GM18499 (cell line): Measurements from ENCODE around the gene TMEM108.

Experiments
- ATAC-seq: cut with Tn5 transposase; IDR thresholded peaks from one replicate; pipeline ENCODE4 v1.9.1; 2021; ENCODE audit warnings: moderate number of reproducible peaks; ENCODE audit not compliant: insufficient read depth, unreplicated experiment

The TMEM108 gene

DNA sequence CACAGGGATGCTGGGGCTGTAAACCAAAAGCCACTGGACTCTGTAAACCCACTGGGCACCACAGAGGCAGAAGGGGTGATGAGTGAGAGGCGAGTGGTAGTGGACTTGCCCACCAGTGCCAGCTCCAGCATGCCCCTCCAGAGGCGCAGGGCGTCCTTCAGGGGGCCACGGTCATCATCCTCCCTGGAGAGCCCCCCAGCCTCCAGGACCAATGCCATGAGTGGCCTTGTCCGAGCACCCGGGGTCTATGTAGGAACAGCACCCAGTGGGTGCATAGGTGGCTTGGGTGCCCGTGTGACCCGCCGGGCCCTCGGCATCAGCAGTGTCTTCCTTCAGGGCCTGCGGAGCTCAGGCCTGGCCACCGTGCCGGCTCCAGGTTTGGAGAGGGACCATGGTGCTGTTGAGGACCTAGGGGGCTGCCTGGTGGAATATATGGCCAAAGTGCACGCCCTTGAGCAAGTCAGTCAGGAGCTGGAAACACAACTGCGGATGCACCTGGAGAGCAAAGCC, 361.9 kb downstream of the TMEM108 start, which contains the start of gene BFSP2:
TSS of gene BFSP2 (plus strand) at position 51 of the 510 bp plus-strand sequence. CDS start at position 79, 28 bp downstream.
- no peak for ATAC-seq

DNA sequence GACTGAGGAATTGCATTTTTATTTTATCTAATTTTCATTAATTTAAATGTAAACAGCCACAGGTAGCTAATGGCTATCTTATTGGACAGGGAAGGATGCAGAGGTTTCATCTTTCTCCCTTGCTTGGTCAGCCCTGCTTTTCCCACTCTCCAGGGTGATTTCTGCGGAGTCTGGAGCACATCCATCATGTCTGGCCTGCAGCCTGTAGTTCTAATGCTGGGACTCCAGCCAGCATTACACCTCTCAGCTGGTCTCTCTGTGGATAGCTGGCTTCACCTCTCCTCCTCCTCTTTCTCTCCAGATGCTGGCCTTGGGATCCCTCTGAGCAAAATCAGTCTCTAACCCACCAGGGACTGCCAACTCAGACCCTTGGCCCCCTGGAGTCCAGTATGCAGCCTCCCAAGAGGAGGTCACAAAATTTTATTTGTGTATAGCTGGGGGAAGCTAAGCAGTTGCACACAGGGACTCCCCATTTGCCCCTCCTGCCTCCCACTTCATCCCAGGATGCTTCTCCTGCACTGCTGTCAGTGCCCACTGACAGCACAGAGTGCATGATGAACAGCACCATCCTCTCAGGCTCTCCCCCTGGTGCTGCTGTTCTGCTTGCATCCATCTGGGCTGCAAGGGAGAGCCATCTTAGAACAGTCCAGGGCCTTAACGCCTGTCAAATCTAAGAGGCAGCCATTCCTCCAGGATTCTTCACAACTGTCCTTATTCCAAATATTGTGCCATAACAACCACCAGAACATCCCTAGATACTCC, 363.4 kb downstream of the TMEM108 start:
- ATAC-seq = no peak

- ATAC-seq = no peak
Observed at GRCh38 chr3:133404920-133405319, 366.7 kb downstream of the TMEM108 start.

DNA sequence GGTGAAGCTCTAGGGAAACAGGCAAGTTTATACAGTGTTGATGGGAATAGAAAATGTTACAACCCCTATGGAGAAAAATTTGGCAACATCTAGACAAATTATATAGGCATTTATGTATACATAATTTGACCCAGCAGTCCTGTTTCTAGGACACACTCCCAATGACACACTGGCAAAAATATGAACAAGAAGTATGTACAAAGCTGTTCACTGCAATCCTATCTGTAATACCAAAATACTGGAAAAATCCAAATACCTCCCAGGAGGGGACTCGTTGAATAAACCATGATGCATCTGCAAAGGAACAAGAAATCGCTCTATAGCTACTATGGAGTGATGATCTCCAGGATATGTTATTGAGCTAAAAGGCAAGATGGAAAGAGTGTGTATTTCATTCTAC, 370.2 kb downstream of the TMEM108 start:
- ATAC-seq = no peak

DNA sequence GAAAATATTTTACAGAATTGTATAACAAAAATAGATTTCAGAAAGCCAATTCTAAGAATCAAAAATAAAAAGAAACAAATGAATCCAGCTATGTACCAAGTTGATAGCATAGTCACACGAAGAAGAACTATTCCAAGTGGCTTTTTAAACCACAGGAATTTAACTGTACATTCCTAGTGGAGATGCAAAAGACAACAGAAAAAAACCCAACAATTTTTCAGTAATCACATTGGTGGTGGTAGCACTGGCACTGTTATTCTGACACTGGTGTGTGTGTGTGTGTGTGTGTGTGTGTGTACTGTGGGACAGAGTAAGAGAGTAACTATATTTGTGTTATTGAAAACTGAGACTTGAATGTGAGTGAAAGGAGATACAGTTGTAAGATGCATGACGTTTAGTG, 370.8 kb downstream of the TMEM108 start:
- ATAC-seq = no peak

DNA sequence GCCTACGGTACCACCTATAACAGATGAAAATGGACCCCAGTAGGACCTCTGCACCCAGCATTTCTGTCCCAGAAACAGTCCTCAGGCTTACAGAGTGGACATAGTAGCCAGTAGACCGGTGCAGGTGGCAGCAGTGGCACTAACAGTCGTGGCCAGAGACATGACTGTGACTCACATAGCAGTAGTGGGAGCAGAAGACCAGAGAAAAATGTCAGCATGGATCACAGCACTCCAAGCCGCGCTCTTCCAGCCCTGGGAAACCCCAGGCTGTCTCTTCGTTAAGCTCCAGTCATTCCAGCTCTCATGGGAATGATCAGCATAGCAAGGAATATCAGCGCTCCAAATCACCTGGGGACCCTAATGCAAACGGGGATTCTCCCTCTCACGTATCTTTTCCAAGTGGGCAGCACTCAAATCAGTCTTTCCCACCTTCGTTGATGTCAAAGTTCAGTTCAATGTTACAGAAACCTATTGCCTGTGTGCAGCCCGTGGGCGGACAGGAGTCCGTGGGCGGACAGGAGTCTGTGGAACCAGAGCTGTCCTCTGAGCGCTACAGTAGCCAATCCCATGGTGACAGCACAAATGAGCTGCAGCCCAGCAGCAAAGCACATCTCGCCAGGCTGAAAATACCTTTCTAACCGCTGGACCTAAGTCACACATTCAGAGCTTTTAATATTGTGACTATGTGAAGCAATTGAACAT, 372.2 kb downstream of the TMEM108 start:
- ATAC-seq = no peak

- ATAC-seq = no peak
Observed at GRCh38 chr3:133412183-133413132, 374.3 kb downstream of the TMEM108 start.

- ATAC-seq = no peak
Observed at GRCh38 chr3:133413161-133414020, 375.2 kb downstream of the TMEM108 start.

DNA sequence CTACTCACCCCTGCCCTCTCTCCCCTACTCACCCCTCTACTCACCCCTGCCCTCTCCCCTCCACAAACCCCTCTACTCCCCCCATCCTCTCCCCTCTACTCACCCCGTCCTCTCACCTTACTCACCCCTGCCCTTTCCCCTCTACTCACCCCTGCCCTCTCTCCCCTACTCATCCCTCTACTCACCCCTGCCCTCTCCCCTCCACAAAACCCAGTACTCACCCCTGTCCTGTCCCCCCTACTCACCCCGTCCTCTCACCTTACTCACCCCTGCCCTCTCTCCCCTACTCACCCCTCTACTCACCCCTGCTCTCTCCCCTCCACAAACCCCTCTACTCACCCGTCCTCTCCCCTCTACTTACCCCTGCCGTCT, 375.8 kb downstream of the TMEM108 start:
- no peak for ATAC-seq

GRCh38 chr3:133418361-133418760, 380.2 kb downstream of the TMEM108 start:
- no peak for ATAC-seq

GRCh38 chr3:133419151-133419909, 381.1 kb downstream of the TMEM108 start:
- ATAC-seq = no peak

DNA sequence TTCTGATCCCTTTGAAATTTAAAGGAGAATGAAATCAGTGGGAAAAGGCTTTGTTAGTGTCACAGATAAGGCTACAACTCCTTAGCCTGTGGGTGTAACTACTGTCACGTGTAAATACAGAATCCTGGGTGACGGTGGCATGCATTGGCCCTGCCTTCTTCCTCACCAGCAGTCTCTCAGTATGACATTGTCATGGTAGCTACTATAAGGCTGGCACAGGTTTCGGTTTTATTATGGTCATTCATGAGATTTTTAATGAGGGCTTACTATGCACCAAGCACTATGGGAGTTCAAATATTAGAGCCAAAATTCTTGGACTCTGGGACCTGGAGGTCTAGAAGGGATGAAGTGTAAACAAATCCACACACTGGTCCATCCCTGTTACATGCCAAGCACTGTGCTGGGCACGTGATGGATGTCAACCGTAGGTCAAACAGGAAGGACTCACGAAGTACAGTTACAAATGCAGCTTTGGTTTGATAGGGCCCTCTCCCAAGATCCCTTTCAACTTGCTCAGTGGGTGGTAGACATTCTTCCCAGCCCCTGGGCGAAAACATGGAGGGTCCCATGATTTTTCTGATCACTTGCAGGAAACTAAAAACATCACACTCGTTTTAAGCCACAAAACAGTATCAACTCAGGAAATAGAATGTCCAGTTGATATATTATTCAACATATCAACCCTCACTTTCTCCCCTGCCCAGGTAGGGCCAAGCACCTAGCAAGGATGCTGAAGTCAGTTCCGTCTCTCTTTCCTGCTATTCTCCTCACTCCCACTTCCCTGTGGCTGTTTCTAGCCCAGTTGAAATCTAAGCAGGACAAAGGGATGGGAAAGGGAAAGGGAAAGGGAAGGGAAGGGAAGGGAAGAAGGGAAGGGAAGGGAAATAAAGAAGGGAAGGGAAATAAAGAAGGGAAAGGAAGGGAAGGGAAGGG, 387.0 kb downstream of the TMEM108 start:
- ATAC-seq = no peak

DNA sequence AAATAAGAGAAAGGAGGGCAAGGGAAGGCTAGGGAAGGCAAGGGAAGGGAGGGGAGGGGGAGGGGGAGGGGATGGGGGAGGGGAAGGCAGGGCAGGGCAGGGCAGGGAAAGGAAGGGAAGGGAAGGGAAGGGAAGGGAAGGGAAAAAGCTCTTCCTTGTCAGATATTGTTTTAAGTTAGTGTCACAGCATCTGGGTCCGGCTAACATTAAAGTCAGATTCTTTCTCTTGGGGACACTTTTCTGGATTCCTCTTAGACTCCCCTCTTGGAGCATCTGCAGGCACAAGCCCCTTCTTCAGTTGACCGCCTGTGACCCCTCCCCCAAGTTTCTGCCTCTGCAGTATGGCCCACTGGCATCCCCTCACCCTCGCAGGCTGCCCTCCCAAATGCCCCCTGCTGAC, 387.7 kb downstream of the TMEM108 start:
- ATAC-seq = no peak

DNA sequence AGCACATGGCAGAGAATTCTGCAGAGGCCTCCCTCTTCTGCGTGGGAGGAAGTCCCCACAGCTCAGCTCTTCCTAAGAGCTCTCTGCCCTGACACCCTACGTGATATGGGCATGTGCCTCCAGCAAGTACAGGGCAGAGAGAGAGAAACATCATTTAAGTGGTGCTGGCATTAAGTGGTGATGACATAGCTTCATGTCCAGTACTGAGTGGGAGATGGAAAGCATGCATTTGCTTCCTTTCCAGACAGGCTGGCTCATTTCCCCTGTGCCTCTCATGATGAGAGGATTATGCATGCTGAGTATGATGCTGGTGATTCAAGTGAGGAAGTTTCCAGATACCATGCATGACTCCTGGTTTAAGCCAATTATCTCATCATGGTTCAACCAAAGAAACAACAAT, 388.5 kb downstream of the TMEM108 start:
- no peak for ATAC-seq

- ATAC-seq = no peak
Observed at GRCh38 chr3:133428552-133428951, 390.4 kb downstream of the TMEM108 start.

DNA sequence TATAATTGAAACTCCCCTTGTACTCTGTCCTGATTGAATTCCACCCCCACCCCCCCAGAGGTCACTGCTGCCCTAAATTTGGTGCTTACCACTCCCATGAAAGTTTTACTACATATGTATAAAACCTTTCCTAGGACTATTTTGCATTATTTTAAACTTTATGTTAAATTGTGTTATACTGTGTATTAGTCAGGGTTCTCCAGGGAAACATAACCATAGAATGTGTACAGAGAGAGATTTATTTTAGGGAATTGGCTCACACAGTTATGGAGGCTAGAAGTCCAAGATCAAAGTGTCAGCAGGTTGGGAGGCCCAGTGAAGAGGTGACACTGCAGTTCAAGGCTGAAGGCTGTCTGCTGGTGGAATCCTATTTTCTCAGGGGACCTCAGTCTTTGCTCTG, 390.9 kb downstream of the TMEM108 start:
- no peak for ATAC-seq

DNA sequence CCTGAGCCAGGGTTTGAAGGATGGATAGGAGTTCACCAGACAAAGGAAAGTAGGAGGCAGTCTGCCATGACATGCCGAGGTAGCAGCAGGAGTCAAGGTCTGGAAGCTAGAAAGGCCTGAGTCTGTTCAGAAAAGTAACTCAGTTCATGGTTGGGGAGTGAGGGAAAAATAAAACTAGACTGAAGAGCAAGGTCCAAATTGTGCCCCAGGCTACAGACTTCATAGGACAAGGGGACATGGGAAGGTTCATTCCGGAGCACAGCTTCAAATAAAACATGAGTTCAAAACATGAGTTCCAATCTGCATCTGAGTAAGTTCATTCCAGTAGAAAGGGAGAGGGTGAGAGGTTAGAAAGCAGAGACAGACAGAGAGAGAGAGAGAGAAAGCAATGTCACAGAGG, 401.4 kb downstream of the TMEM108 start:
- no peak for ATAC-seq

DNA sequence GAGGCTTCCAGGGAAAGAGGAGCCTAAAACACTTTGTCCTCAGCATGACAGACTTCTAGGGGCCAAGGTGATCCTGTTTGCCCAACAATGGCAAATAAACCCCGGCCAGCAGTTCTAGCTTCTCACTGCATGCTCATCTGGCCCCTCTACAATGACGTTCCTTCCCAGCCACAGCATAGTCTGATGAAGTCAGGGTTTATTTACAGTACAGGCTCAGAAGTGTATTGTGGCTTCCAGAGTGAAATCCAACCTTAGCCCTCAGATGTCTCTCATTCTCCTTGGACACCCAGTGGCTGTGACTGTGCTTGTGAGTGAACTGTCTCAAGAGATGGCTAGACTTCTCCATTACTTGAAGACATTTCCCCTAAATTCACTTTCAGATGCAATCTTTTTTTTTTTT, 402.5 kb downstream of the TMEM108 start:
- no peak for ATAC-seq
